Epithelial cell of proximal tubule (primary cell): ENCODE measurements around the gene FETUB. TPM values are rescaled to one million over a fixed set of nuclear protein-coding genes. Genes with fewer than 3 reads are reported as not detected.
"Not testable (repeated sequence)": the region's sequence is repeated elsewhere in the genome, so short reads cannot be mapped to it uniquely, and the experiment has no call there.

Experiments used
- DNase-seq: peaks from one replicate; pipeline ENCODE4 v3.0.0-alpha.2; 2011; ENCODE audit warnings: low read depth
- H3K4me3 ChIP-seq: 2 replicates; pipeline ENCODE4 v1.5.1; 2011; ENCODE audit warnings: low read depth, mild to moderate bottlenecking, low read length
- CTCF ChIP-seq: conservative IDR thresholded peaks from 2 replicates; pipeline ENCODE4 v1.5.1; 2012; ENCODE audit warnings: low read depth, mild to moderate bottlenecking, low read length
- total RNA-seq: library from RNA; depleted of rRNA; stranded (reverse); fragments of >200 nt; gene quantifications from 2 replicates; pipeline ENCODE4 v1.2.3, GENCODE V29; 2015

The FETUB gene
- total RNA-seq, 1 donor from 2014 or later = not detected

DNA sequence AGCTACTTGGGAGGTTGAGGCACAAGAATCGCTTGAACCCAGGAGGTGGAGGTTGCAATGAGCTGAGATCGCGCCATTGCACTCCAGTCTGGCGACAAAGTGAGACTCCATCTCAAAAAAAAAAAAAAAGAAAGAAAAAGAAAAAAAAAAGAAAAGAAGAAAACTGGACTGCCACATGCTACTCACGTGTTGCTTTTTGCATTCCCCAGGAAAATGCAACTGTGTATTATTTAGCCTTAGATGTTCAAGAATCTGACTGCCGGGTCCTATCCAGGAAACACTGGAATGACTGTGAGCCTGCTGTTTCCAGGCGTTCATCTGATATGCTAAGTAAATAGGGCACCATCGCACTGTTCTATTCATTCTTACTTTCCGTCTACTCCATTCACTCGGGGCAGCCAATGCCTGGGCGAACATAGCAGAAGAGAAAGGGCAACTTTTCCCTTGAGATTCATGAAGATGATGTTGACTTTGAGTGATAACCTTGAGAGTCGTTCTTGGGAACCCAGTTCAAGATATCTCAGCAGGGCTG is 47.0 kb downstream of the FETUB start:
- H3K4me3 ChIP-seq = no peak overlapping the region
- DNase-seq = no peak
- TF ChIP-seq CTCF = no peak

GRCh38 chr3:186690304-186690703 is 50.1 kb downstream of the FETUB start:
- not testable (repeated sequence) for DNase-seq, H3K4me3 ChIP-seq

GRCh38 chr3:186691676-186692075 is 51.5 kb downstream of the FETUB start:
- no peak overlapping the region for H3K4me3 ChIP-seq
- DNase-seq = no peak
- TF ChIP-seq CTCF = no peak

- no peak for DNase-seq
- TF ChIP-seq CTCF = no peak
- no peak overlapping the region for H3K4me3 ChIP-seq
Measured at GRCh38 chr3:186693843-186694242, 53.6 kb downstream of the FETUB start.

DNA sequence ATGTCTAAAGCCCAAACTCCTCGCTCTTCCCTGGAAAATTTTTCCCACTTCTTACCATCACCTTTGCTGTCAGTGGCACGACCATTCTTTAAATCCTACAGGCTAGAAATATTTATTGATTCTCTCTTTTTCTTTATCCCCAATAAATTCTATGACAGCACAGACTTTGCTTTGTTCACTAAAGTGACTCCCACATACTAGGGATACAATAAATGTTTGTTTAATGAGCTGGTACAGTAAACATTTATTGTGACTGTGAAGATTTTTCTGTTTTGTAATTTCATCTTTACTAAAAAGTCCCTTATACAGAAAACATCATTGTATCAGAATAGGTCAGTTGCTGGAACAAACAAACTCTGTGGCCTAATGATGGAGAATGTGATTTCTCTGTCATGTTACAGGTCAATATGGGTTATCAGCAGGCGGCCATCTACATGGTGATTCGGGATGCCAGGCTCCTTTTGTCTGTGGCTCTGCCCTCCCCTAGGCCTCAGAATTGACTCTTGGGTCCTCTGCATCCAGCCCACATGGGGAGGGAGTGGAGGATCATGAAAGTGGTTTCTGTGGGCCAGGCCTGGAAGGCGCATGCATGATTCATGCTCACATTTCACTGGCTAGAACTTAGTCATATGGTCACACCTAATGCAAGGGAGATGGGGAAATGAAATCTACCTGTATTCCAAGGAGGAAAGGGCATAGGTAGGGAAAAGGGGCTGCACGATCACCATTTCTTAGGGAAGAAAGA is 54.3 kb downstream of the FETUB start:
- TF ChIP-seq CTCF = no peak
- no peak overlapping the region for H3K4me3 ChIP-seq
- no peak for DNase-seq

GRCh38 chr3:186696522-186696921 is 56.3 kb downstream of the FETUB start:
- TF ChIP-seq CTCF = no peak
- DNase-seq = no peak
- H3K4me3 ChIP-seq = no peak overlapping the region

GRCh38 chr3:186697510-186697909 is 57.3 kb downstream of the FETUB start:
- H3K4me3 ChIP-seq = no peak overlapping the region
- TF ChIP-seq CTCF = no peak
- DNase-seq = no peak
